ENCODE results near the gene FNBP1.
"Not testable (repeated sequence)": the region's sequence is repeated elsewhere in the genome, so short reads cannot be mapped to it uniquely, and the experiment has no call there.

Gene FNBP1

GRCh38 chr9:129910628-129911567 lies 132.1 kb downstream of the FNBP1 start:
- no peak for DNase-seq

- no peak for DNase-seq
These were observed 133.1 kb downstream of the FNBP1 start for GRCh38 chr9:129909851-129910250.

GRCh38 chr9:129908906-129909305 lies 134.1 kb downstream of the FNBP1 start:
- no peak for DNase-seq

DNA sequence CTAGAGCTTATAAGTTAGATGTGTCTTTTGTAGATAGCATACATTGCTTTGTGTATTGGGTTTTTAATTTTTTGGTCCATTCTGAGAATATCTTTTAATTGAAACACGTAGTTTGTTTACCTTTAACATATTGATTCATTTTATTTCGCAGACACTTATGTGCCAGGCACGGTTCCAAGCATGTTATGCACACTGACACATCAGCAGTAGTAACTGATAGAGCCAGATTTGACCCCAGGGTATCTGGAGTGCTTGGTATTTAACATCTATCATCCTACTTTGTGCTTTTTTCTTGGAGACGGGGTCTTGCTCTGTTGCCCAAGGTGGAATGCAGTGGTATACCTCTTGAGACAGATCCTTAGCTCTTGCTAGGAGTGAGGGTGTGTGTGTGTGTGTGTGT lies 135.8 kb downstream of the FNBP1 start:
- DNase-seq: no peak

DNA sequence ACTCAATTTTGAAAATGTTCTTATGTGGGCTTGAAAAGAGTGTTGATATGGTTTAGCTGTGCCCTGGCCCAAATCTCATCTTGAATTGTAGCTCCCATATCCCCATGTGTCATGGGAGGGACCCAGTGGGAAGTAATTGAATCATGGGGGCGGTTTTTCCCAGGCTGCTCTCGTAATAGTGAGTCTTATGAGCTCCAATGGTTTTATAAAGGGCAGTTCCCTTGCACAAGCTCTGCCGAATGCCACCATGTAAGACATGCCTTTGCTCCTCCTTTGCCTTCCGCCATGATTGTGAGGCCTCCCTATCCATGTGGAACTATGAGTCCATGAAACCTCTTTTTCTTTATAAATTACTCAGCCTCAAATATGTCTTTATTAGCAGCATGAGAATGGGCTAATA lies 136.7 kb downstream of the FNBP1 start:
- no peak for DNase-seq

DNA sequence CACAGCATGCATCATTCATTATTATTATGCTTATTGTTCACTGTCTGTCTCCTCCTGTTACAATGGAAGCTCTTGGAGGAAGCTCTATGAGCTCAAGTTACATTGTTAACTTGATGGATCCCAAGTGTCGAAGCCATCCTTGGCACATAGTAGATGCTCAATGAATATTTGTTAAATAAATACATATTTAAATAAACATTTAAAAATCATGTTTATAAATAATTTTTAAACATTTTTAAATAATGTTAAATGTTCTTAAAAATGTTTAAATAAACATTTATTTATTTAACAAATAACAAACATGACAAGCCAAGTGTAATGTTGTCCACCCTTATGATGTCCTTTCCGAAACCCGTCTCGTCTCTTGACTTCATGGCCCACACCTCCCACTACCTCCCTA lies 138.3 kb downstream of the FNBP1 start:
- DNase-seq: no peak

- no peak for DNase-seq
These were observed 140.3 kb downstream of the FNBP1 start for GRCh38 chr9:129902740-129903134.

DNA sequence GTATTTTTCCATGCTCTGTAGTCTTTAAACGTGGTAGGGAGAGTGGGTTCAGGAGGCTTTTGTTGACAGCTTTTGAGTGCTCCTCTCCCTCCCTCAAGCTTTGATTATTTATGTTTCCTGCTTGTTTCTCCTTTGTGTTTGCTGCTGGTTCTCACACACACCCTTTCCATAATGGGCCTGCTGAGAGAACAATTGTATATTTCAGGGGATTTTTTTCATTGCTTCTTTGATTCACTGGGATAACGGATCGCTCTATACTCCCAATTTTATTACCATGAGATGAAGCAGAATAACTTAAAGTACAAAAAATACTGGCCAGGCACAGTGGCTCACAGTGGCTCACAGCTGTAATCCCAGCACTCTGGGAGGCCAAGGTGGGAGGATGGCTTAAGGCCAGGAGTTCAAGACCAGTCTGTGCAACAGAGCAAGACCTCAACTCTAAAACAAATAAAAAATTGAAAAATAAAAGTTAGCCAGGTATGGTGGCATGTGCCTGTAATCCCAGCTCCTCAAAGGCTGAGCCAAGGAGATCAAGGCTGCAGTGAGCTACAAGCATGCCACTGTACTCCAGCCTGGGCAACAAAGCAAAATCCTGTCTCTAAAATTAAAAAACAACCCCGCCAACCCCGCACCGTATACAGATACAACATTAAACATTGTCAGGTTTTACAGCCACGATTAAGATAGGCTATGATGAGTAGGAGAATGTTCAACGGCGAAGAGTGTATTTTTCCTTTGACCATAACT lies 140.8 kb downstream of the FNBP1 start:
- DNase-seq: peak; percentile 8 to 10

- no peak for DNase-seq
These were observed 142.5 kb downstream of the FNBP1 start for GRCh38 chr9:129900263-129901027.

DNA sequence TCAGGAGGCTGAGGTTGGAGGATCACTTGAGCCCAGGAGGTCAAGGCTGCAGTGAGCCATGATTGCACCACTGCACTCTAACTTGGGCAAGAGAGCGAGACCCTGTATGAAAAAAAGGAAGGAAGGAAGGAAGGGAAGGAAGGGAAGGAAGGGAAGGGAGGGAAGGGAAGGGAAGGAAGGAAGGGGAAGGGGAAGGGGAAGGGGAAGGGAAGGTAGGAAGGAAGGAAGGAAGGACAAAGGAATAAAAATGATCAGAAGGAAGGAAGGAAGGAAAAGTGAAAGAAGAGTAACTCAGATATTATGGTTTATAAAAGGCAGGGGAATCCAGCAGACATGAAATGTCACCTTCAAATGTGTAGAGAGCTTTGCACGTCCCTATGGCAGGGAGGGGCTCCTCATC lies 143.4 kb downstream of the FNBP1 start:
- DNase-seq: no peak

- no peak for DNase-seq
These were observed 144.8 kb downstream of the FNBP1 start for GRCh38 chr9:129898185-129898584.

GRCh38 chr9:129897263-129897662 lies 145.7 kb downstream of the FNBP1 start:
- no peak for DNase-seq

- no peak for DNase-seq
These were observed 147.4 kb downstream of the FNBP1 start for GRCh38 chr9:129895376-129896268.

DNA sequence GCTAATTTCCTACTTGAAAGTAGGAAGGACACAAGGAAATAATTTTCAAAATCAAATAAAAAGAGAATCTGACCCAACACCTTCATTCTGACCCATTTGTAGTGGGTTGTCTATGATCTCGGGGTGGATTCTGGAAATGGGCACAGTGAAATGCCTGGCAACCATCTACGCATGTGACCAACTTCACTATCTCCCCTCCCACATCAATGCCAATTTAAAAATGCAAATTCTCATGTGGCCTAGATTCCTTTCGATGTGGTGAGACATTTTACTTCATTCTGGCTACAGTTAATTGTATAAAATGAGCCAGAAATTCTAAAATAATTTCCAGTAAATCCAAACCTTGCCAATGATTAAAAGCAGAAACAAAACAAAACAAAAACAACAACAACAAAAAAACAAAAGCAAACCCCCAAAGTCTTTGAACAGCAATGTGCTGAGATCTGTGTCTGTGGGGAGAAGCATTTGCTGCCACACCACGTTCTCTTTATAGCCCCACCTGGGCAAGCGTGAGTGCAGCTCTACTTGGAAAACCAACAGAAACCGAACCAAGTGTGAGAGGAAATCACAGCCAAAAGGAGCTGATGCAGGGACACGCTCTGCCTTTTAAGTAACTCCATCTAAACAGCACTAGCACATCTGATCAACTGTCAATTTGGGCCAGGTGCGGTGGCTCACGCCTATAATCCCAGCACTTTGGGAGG lies 148.7 kb downstream of the FNBP1 start:
- no peak for DNase-seq

GRCh38 chr9:129891569-129891968 lies 151.4 kb downstream of the FNBP1 start:
- DNase-seq: no peak

GRCh38 chr9:129890718-129891299 lies 152.2 kb downstream of the FNBP1 start:
- not testable (repeated sequence) for DNase-seq

GRCh38 chr9:129889941-129890717 lies 152.9 kb downstream of the FNBP1 start:
- no peak for DNase-seq

- DNase-seq: no peak
These were observed 153.7 kb downstream of the FNBP1 start for GRCh38 chr9:129889122-129889940.
